Activated B cell treated with CpG ODN at 0.5 μM for 24 hours (primary cell): ENCODE measurements around the gene NFYB. TPM values are rescaled to one million over a fixed set of nuclear protein-coding genes. Genes with fewer than 3 reads are reported as not detected.
"Not testable (repeated sequence)": the region's sequence is repeated elsewhere in the genome, so short reads cannot be mapped to it uniquely, and the experiment has no call there.

Experiments used
- ATAC-seq: fragments of 200-7000 bp; cut with Tn5 transposase; one replicate; pipeline ENCODE4 v1.10.0; 2021; ENCODE audit warnings: low read depth, mild to moderate bottlenecking, moderate library complexity
- CTCF ChIA-PET: fragments of 350-600 bp; sonication (Branson Sonifier 250); formaldehyde crosslinking; loops from one replicate; lab custom pipeline; 2021; ENCODE audit warnings: antibody characterized with exemption; lab: Charles Lee
- POLR2A ChIA-PET: fragments of 350-600 bp; sonication (Branson Sonifier 250); formaldehyde crosslinking; loops from one replicate; lab custom pipeline; 2021; ENCODE audit warnings: antibody characterized with exemption; lab: Charles Lee
- DNase-seq: peaks from one replicate; pipeline ENCODE4 v3.0.0; 2022
- H3K27ac Mint-ChIP-seq: one replicate; pipeline ENCODE4 v1.8.0; 2020; ENCODE audit warnings: mixed read lengths
- H3K27me3 Mint-ChIP-seq: one replicate; pipeline ENCODE4 v1.8.0; 2021; ENCODE audit warnings: mixed read lengths
- H3K36me3 Mint-ChIP-seq: one replicate; pipeline ENCODE4 v1.8.0; 2021; ENCODE audit warnings: low read depth, mixed read lengths
- H3K4me1 Mint-ChIP-seq: one replicate; pipeline ENCODE4 v1.8.0; 2021; ENCODE audit warnings: mixed read lengths
- H3K4me3 Mint-ChIP-seq: one replicate; pipeline ENCODE4 v1.8.0; 2020; ENCODE audit warnings: mild to moderate bottlenecking, mixed read lengths
- H3K9me3 Mint-ChIP-seq: one replicate; pipeline ENCODE4 v1.8.0; 2020; ENCODE audit warnings: mixed read lengths
- CTCF ChIP-seq: fragments of 200-600 bp; IDR thresholded peaks from one replicate; pipeline ENCODE4 v1.8.0; 2022; ENCODE audit warnings: antibody characterized with exemption, mild to moderate bottlenecking
- intact Hi-C: fragments of 100-400 bp; cut with micrococcal nuclease; formaldehyde crosslinking; loops from one replicate; pipeline ENCODE4 v1.15.1; 2024
- total RNA-seq: library from RNA; stranded (reverse); gene quantifications from 2 replicates; pipeline ENCODE4 v1.2.3, GENCODE V29; 2022

Gene NFYB
- total RNA-seq, 1 donor from 2014 or later, result 17.0 TPM

- ATAC-seq (no peak), DNase-seq (no peak)
- Mint-ChIP-seq H3K27ac (no peak overlapping the region), H3K9me3 (no peaks in the 10 kb centered on the region), H3K27me3 (no peaks in the 10 kb centered on the region), H3K36me3 (peaks cover 78% of the 10 kb centered on the region), H3K4me3 (no peak overlapping the region), H3K4me1 (no peaks in the 10 kb centered on the region)
- ChIA-PET POLR2A (interaction anchor here (1.6 kb wide), 1 partner anchor 12 kb away, joined by 5 read pairs; the partner anchor contains the start of gene NFYB), CTCF (no interaction called here)
- intact Hi-C loops, result no loop called here
- TF ChIP-seq CTCF, result no peak
These were observed 11.5 kb downstream of the NFYB start for GRCh38 chr12:104126548-104126947.

DNA sequence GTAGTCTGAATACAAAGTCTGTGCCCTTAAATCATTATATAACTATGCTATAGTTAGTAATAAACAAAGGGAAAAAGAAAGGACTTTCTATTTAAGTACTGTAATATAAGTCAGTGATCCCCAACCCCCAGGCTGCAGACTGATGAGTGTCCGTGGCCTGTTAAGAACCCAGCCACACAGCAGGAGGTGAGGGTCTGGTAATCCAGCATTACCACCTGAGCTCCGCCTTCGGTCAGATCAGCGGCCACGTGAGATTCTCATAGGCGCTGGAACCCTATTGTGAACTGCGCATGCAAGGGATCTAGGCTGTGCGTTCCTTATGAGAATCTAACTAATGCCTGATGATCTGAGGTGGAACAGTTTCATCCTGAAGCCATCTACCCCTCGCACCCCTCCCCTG, 15.7 kb downstream of the NFYB start:
- ChIA-PET CTCF (no interaction called here), POLR2A (no interaction called here)
- Mint-ChIP-seq H3K27me3 (no peaks in the 10 kb centered on the region), H3K4me3 (no peak overlapping the region), H3K9me3 (no peaks in the 10 kb centered on the region), H3K27ac (no peak overlapping the region), H3K4me1 (no peaks in the 10 kb centered on the region), H3K36me3 (peaks cover 72% of the 10 kb centered on the region)
- intact Hi-C loops, result no loop called here
- no peak for ATAC-seq
- TF ChIP-seq CTCF, result no peak
- DNase-seq, result no peak

GRCh38 chr12:104121001-104121400, 17.0 kb downstream of the NFYB start:
- no peaks in the 10 kb centered on the region for H3K9me3 Mint-ChIP-seq
- H3K4me3 Mint-ChIP-seq, result no peak overlapping the region
- no peaks in the 10 kb centered on the region for H3K4me1 Mint-ChIP-seq
- no peak for DNase-seq
- no peak for TF ChIP-seq CTCF
- no peak overlapping the region for H3K27ac Mint-ChIP-seq
- ChIA-PET CTCF (interaction anchor here (0.6 kb wide), 1 partner anchor 185 kb away, joined by 4 read pairs; no protein-coding TSS in a partner anchor), POLR2A (no interaction called here)
- intact Hi-C loops, result no loop called here
- no peak for ATAC-seq
- no peaks in the 10 kb centered on the region for H3K27me3 Mint-ChIP-seq
- peaks cover 65% of the 10 kb centered on the region for H3K36me3 Mint-ChIP-seq

DNA sequence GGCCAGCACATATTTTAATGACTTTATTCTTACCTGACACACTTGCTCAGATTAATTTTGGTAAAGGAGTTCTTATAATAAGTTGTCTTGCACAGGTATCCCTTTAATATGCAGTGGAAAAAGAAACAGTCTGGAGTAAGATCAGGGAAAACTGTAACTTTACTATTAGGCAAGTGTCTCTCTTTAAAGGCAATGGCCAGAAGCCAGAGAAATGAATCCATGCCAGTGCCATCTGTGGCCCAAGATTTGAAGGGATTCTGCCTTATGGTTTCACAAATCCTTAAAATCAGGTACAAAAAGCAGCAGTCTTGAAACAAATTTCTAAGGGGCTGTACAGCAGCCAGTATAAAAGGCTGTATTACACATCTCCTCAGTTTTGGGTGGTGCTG, 22.4 kb downstream of the NFYB start:
- DNase-seq, result no peak
- POLR2A ChIA-PET, result no interaction called here
- Mint-ChIP-seq H3K36me3 (peaks cover 37% of the 10 kb centered on the region), H3K4me1 (no peaks in the 10 kb centered on the region), H3K27ac (no peak overlapping the region), H3K9me3 (no peaks in the 10 kb centered on the region), H3K4me3 (no peak overlapping the region), H3K27me3 (no peaks in the 10 kb centered on the region)
- ATAC-seq, result no peak
- CTCF ChIA-PET, result no interaction called here
- intact Hi-C loops, result no loop called here
- no peak for TF ChIP-seq CTCF

GRCh38 chr12:104114834-104115586, 23.0 kb downstream of the NFYB start:
- ATAC-seq, H3K9me3 Mint-ChIP-seq, CTCF ChIA-PET, POLR2A ChIA-PET, H3K4me1 Mint-ChIP-seq, intact Hi-C loops, H3K4me3 Mint-ChIP-seq, H3K27ac Mint-ChIP-seq, DNase-seq, H3K27me3 Mint-ChIP-seq: not testable (repeated sequence)
- H3K36me3 Mint-ChIP-seq, result peaks cover 32% of the 10 kb centered on the region
